Lower leg skin (tissue), 4 donors: ENCODE measurements around the gene SLC37A1. TPM values are rescaled to one million over a fixed set of nuclear protein-coding genes. Genes with fewer than 3 reads are reported as not detected.

ENCODE experiments used
- DNase-seq, 2 donors: peaks; one replicate each; pipeline ENCODE4 v3.0.0-alpha.2; 2019; ENCODE audit warnings: low spot score in 2 of 2
- H3K4me3 ChIP-seq: fragments of 200-600 bp; sonication (generic); 2 replicates; pipeline ENCODE4 v1.5.1; 2017; ENCODE audit warnings: mild to moderate bottlenecking, low read depth; ENCODE audit not compliant: poor library complexity, severe bottlenecking
- CTCF ChIP-seq, 3 donors: fragments of 450-650 bp; IDR thresholded peaks; one replicate each; pipeline ENCODE4 v1.5.1; 2016; ENCODE audit warnings: antibody characterized with exemption in 3 of 3, mild to moderate bottlenecking in 3 of 3, moderate library complexity in 2 of 3
- POLR2A ChIP-seq, 2 donors: fragments of 450-650 bp; IDR thresholded peaks; one replicate each; pipeline ENCODE4 v1.6.1; 2016 to 2017; ENCODE audit warnings: antibody characterized with exemption in 2 of 2, mild to moderate bottlenecking in 1 of 2, moderate library complexity in 1 of 2
- WGBS, 2 donors: methylation state at CpG; one replicate each; pipeline ENCODE4 v1.1.5; 2018; 5-methylcytosine and 5-hydroxymethylcytosine counted together
- intact Hi-C: fragments of 100-400 bp; cut with DNase I; formaldehyde crosslinking; loops from one replicate; pipeline ENCODE4 v1.15.0; 2023; ENCODE audit warnings: low total_unique reads
- total RNA-seq, 4 donors: library from RNA; depleted of rRNA; stranded (reverse); fragments of >200 nt; gene quantifications; one replicate each; pipeline ENCODE4 v1.1.0, GENCODE V29; 2016

Gene SLC37A1
- total RNA-seq, 4 donors from 2014 or later: 7.4 to 19.2 (median 16.9) TPM

GRCh38 chr21:42500736-42501135 lies 12.9 kb upstream of the SLC37A1 start:
- H3K4me3 ChIP-seq: no peak overlapping the region
- no peak for DNase-seq
- 44 to 59% methylated on average over 5 of the region's 5 CpGs for WGBS, 2 donors
- intact Hi-C loops: no loop called here
- TF ChIP-seq CTCF (IDR thresholded peaks at IDR 0.05) (no peak), POLR2A (IDR thresholded peaks at IDR 0.05) (no peak)

DNA sequence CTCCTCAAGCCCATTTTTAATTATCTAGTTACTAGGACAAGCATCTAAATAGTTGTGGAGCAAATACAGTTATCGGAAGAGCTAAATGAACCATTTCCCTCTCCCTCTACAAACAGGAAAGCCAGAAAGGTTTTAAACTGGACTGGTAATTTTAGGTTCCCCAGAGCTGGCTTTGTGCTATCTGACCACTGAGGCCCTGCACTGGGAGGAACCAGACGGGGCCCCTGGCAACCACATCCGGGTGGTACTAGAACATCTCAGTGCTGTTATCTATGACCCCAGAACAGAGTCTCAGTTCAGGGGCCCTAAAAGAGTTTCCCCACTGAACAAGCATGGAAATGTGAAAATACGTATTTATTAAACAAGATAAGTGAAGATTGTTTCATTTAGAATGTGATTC lies 9.9 kb upstream of the SLC37A1 start:
- TF ChIP-seq CTCF (IDR thresholded peaks at IDR 0.05) (no peak), POLR2A (IDR thresholded peaks at IDR 0.05) (no peak)
- WGBS, 2 donors: 83 to 92% methylated on average over 4 of the region's 4 CpGs
- no peak for DNase-seq
- intact Hi-C loops: no loop called here
- no peak overlapping the region for H3K4me3 ChIP-seq

GRCh38 chr21:42505090-42505726 lies 8.4 kb upstream of the SLC37A1 start:
- no peak for TF ChIP-seq POLR2A (IDR thresholded peaks at IDR 0.05)
- no peak for TF ChIP-seq CTCF (IDR thresholded peaks at IDR 0.05)
- H3K4me3 ChIP-seq: no peak overlapping the region
- DNase-seq: no peak
- WGBS, 2 donors: 77 to 78% methylated on average over 3 of the region's 3 CpGs
- intact Hi-C loops: no loop called here

DNA sequence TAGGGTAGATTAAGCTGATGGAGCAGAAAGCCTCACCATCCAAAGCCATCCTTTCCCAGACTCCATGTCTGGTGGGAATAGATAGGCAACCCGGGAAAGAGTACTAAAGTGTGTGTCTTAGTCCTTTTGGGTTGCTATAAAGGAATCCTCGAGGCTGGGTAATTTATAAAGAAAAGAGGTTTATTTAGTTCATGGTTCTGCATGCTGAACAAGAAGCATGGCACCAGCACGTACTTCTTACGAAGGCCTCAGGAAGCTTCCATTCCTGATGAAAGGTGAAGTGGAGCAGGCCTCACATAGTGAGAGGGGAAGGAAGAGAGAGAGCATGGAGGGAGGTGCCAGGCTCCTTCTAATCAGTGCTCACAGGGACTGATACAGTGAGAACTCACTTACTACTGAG lies 6.2 kb upstream of the SLC37A1 start:
- intact Hi-C loops: no loop called here
- no peak for TF ChIP-seq POLR2A (IDR thresholded peaks at IDR 0.05)
- no peak for TF ChIP-seq CTCF (IDR thresholded peaks at IDR 0.05)
- DNase-seq: no peak
- WGBS, 2 donors: 95 to 96% methylated on average over 4 of the region's 4 CpGs
- H3K4me3 ChIP-seq: no peak overlapping the region

DNA sequence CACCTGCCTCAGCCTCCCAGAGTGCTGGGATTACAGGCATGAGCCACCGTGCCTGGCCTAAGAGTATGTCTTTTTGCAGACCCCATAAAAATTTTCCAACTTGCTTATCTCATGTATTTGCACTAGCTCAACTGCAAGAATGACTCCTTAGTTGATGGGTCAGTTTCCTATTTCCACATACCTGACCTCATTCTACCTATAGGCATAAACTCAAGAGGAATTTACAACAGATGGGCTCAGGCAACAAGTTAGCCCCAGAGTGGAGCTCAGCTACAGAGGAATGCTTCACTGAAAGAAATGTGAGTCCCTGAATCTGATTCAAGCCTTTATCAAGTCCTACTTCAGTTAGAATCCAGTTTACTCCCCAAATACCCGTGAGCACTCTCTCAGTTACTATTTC lies 5.3 kb upstream of the SLC37A1 start:
- TF ChIP-seq CTCF (IDR thresholded peaks at IDR 0.05): no peak
- no peak for TF ChIP-seq POLR2A (IDR thresholded peaks at IDR 0.05)
- intact Hi-C loops: no loop called here
- WGBS, 2 donors: 84 to 92% methylated on average over 2 of the region's 2 CpGs
- no peak for DNase-seq
- H3K4me3 ChIP-seq: no peak overlapping the region

DNA sequence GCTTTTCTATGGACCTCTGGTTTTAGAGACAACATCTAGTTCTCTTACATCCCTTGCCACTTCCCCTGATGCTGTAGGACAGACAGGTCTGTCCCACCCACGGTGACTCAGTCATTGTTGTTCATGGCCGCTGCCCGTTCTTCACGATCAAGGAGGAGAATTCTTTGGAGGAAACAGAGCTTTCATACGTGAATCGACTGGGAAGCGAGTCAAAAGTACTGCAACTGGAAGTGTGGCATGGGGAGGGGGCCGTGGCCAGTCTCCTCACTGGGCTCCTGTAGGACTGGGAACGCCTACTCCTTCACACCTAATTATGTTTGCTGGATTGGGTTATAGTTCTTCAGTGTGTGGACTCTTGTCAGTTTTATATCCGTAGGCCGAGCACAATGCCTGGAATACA lies 4.4 kb upstream of the SLC37A1 start:
- intact Hi-C loops: no loop called here
- 77 to 81% methylated on average over 11 of the region's 11 CpGs for WGBS, 2 donors
- TF ChIP-seq POLR2A (IDR thresholded peaks at IDR 0.05): no peak
- no peak for TF ChIP-seq CTCF (IDR thresholded peaks at IDR 0.05)
- no peak overlapping the region for H3K4me3 ChIP-seq
- DNase-seq: no peak
